IgD-negative memory B cell (primary cell): ENCODE results near the gene S1PR4. TPM values are rescaled to one million over a fixed set of nuclear protein-coding genes. Genes with fewer than 3 reads are reported as not detected.

ENCODE experiments used
- H3K27ac Mint-ChIP-seq, 3 donors: one replicate each; pipeline ENCODE4 v1.8.0; 2020 to 2022; ENCODE audit warnings: mild to moderate bottlenecking in 3 of 3, mixed read lengths in 3 of 3, moderate library complexity in 1 of 3
- H3K27me3 Mint-ChIP-seq: one replicate; pipeline ENCODE4 v1.8.0; 2021; ENCODE audit warnings: mixed read lengths
- H3K36me3 Mint-ChIP-seq: one replicate; pipeline ENCODE4 v1.8.0; 2020; ENCODE audit warnings: mild to moderate bottlenecking, mixed read lengths
- H3K4me1 Mint-ChIP-seq, 3 donors: one replicate each; pipeline ENCODE4 v1.8.0; 2020 to 2022; ENCODE audit warnings: mixed read lengths in 3 of 3, mild to moderate bottlenecking in 1 of 3
- H3K4me3 Mint-ChIP-seq, 4 donors: one replicate each; pipeline ENCODE4 v1.8.0; 2020 to 2022; ENCODE audit warnings: mild to moderate bottlenecking in 4 of 4, mixed read lengths in 4 of 4, moderate library complexity in 3 of 4
- H3K9me3 Mint-ChIP-seq, 3 donors: one replicate each; pipeline ENCODE4 v1.8.0; 2020 to 2021; ENCODE audit warnings: mixed read lengths in 3 of 3, mild to moderate bottlenecking in 1 of 3
- polyA plus RNA-seq: library from polyadenylated mRNA; unstranded; fragments of 300-500 nt; fragmentation: Illumina TruSeq; gene quantifications from one replicate; pipeline ENCODE4 v1.2.3, GENCODE V29; 2021

Gene S1PR4
- polyA plus RNA-seq, 1 donor from 2014 or later = 448 TPM

DNA sequence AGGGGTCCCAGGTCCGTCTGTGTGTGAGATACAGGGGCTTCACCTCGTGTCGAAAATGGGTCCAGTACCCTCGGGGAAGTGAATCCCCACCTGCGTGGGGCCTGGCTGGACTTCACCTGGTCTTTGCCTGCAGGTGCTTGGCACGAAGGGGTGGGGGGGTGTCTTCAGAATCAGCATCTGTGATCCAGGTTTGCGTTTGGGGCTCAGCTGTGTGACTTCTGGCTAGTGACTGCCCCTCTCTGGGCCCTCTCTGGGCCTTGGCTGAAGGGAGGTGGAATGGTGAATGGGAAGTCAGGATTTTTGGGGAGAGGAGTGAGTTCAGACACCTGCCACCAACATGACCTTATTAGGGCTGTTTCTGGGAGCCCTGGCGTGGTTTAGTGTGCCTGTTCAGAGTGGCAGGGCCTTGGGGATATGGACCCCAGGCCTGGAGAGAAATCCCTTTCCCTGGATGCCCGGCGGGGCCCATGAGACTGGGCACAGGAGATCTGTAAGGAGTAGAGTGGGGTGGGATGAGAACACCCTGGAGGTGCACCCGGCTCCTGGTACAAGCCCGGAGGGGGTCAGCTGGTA lies 48.6 kb downstream of the S1PR4 start:
- Mint-ChIP-seq H3K4me3 (peak overlapping the region in 1 of 4 donors; percentile 39), H3K4me1 (peaks cover 0 to 3% (median 2%) of the 10 kb centered on the region in 3 donors), H3K27ac (peak overlapping the region in 1 of 3 donors; percentile 85), H3K9me3 (no peaks in the 10 kb centered on the region), H3K27me3 (peaks cover 28% of the 10 kb centered on the region), H3K36me3 (no peaks in the 10 kb centered on the region)

DNA sequence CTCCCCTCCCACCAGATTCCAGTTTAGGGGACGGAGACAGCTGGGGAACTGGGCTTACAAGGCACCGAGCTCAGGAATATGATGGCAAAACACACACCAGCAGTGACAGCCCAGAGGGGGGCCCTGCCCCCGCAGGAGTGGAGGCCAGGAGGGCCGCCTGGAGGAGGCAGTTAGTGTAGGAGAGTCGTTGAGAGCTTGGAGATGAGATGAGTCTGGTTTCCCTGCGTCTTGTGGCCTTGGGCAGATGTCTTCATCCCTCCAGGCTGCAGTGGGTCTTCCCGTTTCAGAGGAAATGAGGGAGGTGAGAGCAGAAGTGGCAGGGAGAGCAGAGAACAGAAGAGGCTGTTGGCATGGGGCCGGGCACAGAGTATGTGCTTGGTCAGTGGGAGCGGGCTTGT lies 50.8 kb downstream of the S1PR4 start:
- no peak overlapping the region for H3K27ac Mint-ChIP-seq
- peaks cover 25% of the 10 kb centered on the region for H3K27me3 Mint-ChIP-seq
- no peak overlapping the region for H3K4me3 Mint-ChIP-seq
- H3K36me3 Mint-ChIP-seq = no peaks in the 10 kb centered on the region
- no peaks in the 10 kb centered on the region for H3K9me3 Mint-ChIP-seq
- H3K4me1 Mint-ChIP-seq = peaks cover 0 to 3% (median 2%) of the 10 kb centered on the region in 3 donors

Other genes starting within 250 kb of the S1PR4 start
- gene ZNF77, start 233.8 kb upstream of the S1PR4 start, polyA plus RNA-seq = 1.7 TPM
- 0.16 TPM for gene TLE6, start 201.2 kb upstream of the S1PR4 start, polyA plus RNA-seq
- 0.56 TPM for gene TLE2, start 149.5 kb upstream of the S1PR4 start, polyA plus RNA-seq
- 443 TPM for gene TLE5, start 116.3 kb upstream of the S1PR4 start, polyA plus RNA-seq
- 0.30 TPM for gene GNA11, start 84.4 kb upstream of the S1PR4 start, polyA plus RNA-seq
- gene GNA15, start 42.7 kb upstream of the S1PR4 start, polyA plus RNA-seq = not detected
- 29.9 TPM for gene NCLN, start 7.2 kb downstream of the S1PR4 start, polyA plus RNA-seq
- not detected for gene CELF5, start 45.9 kb downstream of the S1PR4 start, polyA plus RNA-seq
- 12.8 TPM for gene NFIC, start 187.8 kb downstream of the S1PR4 start, polyA plus RNA-seq